Prostate gland (tissue), 2 donors: Measurements from ENCODE around the gene ANKRD13D. TPM values are rescaled to one million over a fixed set of nuclear protein-coding genes. Genes with fewer than 3 reads are reported as not detected.
A peak's percentile ranks its signal among the peaks of the same experiment; 100 is the strongest.

ENCODE experiments used
- DNase-seq: peaks from one replicate; pipeline ENCODE4 v3.0.0-alpha.2; 2019; ENCODE audit warnings: low spot score
- H3K27ac ChIP-seq, 2 donors: fragments of 200-600 bp; sonication (generic); 2 replicates each; pipeline ENCODE4 v1.5.1; 2017 to 2019
- H3K27me3 ChIP-seq: fragments of 200-600 bp; sonication (generic); replicated peaks from 2 replicates; pipeline ENCODE4 v1.5.1; 2019; ENCODE audit not compliant: insufficient read depth
- H3K36me3 ChIP-seq, 2 donors: fragments of 200-600 bp; sonication (generic); 1 replicate in 1 of 2; 2 replicates in 1 of 2; pipeline versions ENCODE4 v1.5.1 to v1.8.1; 2017 to 2019
- H3K4me1 ChIP-seq: fragments of 200-600 bp; sonication (generic); replicated peaks from 2 replicates; pipeline ENCODE4 v1.5.1; 2019
- H3K4me3 ChIP-seq, 2 donors: fragments of 200-600 bp; sonication (generic); 2 replicates each; pipeline ENCODE4 v1.5.1; 2017 to 2019
- H3K9me3 ChIP-seq: fragments of 200-600 bp; sonication (generic); 2 replicates; pipeline ENCODE4 v1.5.1; 2017
- POLR2A ChIP-seq: fragments of 450-650 bp; IDR thresholded peaks from one replicate; pipeline ENCODE4 v1.6.1; 2016; ENCODE audit warnings: antibody characterized with exemption, mild to moderate bottlenecking
- POLR2AphosphoS5 ChIP-seq: sonication (generic); formaldehyde crosslinking; IDR thresholded peaks from one replicate; pipeline ENCODE4 v1.6.1; 2017; ENCODE audit warnings: antibody characterized with exemption
- WGBS: methylation state at CpG from one replicate; pipeline ENCODE4 v1.1.5; 2018; 5-methylcytosine and 5-hydroxymethylcytosine counted together
- intact Hi-C: fragments of 100-400 bp; cut with DNase I; formaldehyde crosslinking; loops from one replicate; pipeline ENCODE4 v1.14.2; 2022
- total RNA-seq, 2 donors: library from RNA; depleted of rRNA; stranded (reverse); fragments of >200 nt; gene quantifications; one replicate each; pipeline ENCODE4 v1.1.0, GENCODE V29; 2016
- TF ChIP-seq, protein P1 (sequence below), 4 experiments: fragments of 200-600 bp in 2 of 4; fragments of 450-650 bp in 2 of 4; sonication (generic) in 2 of 4; IDR thresholded peaks; 1 replicate in 3 of 4; 2 replicates in 1 of 4; pipeline ENCODE4 v1.5.1; 2016 to 2019; ENCODE audit warnings: antibody characterized with exemption in 4 of 4, mild to moderate bottlenecking in 2 of 4, moderate library complexity in 2 of 4

The ANKRD13D gene
- total RNA-seq, 2 donors from 2014 or later, result 35.9 to 75.3 TPM

- H3K9me3 ChIP-seq, result no peaks in the 10 kb centered on the region
- intact Hi-C loops, result no loop called here
- TF ChIP-seq, protein P1, sequence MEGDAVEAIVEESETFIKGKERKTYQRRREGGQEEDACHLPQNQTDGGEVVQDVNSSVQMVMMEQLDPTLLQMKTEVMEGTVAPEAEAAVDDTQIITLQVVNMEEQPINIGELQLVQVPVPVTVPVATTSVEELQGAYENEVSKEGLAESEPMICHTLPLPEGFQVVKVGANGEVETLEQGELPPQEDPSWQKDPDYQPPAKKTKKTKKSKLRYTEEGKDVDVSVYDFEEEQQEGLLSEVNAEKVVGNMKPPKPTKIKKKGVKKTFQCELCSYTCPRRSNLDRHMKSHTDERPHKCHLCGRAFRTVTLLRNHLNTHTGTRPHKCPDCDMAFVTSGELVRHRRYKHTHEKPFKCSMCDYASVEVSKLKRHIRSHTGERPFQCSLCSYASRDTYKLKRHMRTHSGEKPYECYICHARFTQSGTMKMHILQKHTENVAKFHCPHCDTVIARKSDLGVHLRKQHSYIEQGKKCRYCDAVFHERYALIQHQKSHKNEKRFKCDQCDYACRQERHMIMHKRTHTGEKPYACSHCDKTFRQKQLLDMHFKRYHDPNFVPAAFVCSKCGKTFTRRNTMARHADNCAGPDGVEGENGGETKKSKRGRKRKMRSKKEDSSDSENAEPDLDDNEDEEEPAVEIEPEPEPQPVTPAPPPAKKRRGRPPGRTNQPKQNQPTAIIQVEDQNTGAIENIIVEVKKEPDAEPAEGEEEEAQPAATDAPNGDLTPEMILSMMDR (IDR thresholded peaks at IDR 0.05), result no peak
- TF ChIP-seq POLR2A (peak; percentile 47), POLR2AphosphoS5 (peak; percentile 95)
- WGBS, result 36% methylated on average over 22 of the region's 22 CpGs
- no peaks in the 10 kb centered on the region for H3K27me3 ChIP-seq
- H3K36me3 ChIP-seq, result peaks cover 4 to 27% of the 10 kb centered on the region in 2 donors
- H3K27ac ChIP-seq, result peak overlapping the region; percentile 85 to 91
- H3K4me1 ChIP-seq, result peaks cover 9% of the 10 kb centered on the region
- no peak overlapping the region for H3K4me3 ChIP-seq
- DNase-seq, result peak; percentile 96
These were observed 23.3 kb downstream of the ANKRD13D start for GRCh38 chr11:67312187-67313021.

DNA sequence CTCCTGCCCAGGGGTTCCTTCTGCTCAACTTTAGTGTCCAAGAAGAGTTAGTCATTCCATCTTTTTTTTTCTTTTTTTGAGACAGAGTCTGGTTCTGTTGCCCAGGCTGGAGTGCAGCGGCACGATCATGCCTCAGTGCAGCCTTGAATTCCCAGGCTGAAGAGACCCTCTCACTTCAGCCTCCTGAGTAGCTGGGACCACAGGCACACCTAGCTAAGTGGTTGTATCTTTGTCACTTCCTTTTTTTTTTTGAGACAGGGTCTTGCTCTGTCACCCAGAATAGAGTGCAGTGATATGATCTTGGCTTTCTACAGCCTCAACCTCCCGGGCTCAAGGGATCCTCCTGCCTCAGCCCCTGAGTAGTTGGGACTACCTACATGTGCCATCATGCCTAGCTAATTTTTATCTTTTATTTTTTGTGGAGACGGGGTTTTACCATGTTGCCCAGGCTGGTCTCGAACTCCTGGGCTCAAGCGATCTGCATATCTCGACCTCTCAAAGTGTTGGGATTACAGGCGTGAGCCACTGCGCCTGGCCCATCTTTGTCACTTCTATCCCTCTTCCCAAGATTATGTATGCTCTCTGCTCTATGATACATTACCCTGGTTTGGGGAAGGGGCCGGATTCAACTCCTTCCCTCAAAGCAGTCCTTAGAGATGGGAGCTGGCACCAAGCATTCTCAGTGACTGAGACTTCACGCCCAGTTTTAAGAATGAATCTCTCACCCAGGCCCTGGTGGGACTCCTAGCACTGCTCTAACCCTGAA lies 24.2 kb downstream of the ANKRD13D start:
- Histone ChIP-seq H3K4me1 (peaks cover 9% of the 10 kb centered on the region), H3K27me3 (no peaks in the 10 kb centered on the region), H3K9me3 (no peaks in the 10 kb centered on the region), H3K4me3 (no peak overlapping the region), H3K27ac (peak overlapping the region; percentile 85 to 91), H3K36me3 (peaks cover 4 to 20% of the 10 kb centered on the region in 2 donors)
- intact Hi-C loops, result no loop called here
- WGBS, result 72% methylated on average over 11 of the region's 11 CpGs
- TF ChIP-seq, protein P1 (IDR thresholded peaks at IDR 0.05), result no peak
- no peak for TF ChIP-seq POLR2A
- no peak for TF ChIP-seq POLR2AphosphoS5
- no peak for DNase-seq

- intact Hi-C loops, result no loop called here
These were observed 25.1 kb downstream of the ANKRD13D start for GRCh38 chr11:67314218-67314617.

DNA sequence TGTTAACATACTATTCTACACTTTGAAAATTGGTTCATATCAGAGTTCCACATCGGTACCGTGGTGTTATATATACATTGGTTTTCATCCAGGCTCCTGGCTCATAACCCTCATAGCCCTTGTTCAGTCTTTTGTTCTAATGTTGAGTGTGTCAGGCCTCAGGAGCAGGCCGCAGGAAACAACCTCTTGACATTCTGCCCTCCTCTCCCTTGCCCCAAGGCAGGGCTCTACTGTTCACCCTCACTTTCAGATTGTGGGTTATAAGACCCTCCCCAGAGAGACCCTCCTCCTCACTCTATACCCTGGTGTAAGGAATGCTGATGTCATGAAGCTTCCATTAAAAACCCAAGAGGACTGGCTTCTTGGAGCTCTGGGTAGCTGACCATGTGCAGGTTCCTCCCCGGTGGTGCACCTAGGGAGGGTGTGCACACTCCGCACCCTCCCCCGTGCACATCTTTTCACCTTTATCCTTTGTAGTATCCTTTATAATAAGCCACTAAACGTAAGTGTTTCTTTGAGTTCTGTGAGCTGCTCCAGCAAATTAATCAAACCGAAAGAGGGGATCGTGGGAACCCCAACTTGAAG lies 26.3 kb downstream of the ANKRD13D start:
- peaks cover 0 to 4% of the 10 kb centered on the region in 2 donors for H3K36me3 ChIP-seq
- H3K27me3 ChIP-seq, result no peaks in the 10 kb centered on the region
- DNase-seq, result no peak
- H3K4me1 ChIP-seq, result peaks cover 9% of the 10 kb centered on the region
- intact Hi-C loops, result no loop called here
- H3K4me3 ChIP-seq, result no peak overlapping the region
- no peaks in the 10 kb centered on the region for H3K9me3 ChIP-seq
- H3K27ac ChIP-seq, result peak overlapping the region in 1 of 2 donors; percentile 4
- TF ChIP-seq, protein P1 (IDR thresholded peaks at IDR 0.05), result no peak
- no peak for TF ChIP-seq POLR2AphosphoS5
- TF ChIP-seq POLR2A, result no peak
- 67% methylated on average over 9 of the region's 9 CpGs for WGBS

More at GRCh38 chr11:67314218-67314617, 25.1 kb downstream of the ANKRD13D start:
- TF ChIP-seq POLR2AphosphoS5 (no peak), POLR2A (no peak)
- TF ChIP-seq, protein P1 (IDR thresholded peaks at IDR 0.05), result no peak
- Histone ChIP-seq H3K4me1 (peaks cover 9% of the 10 kb centered on the region), H3K4me3 (no peak overlapping the region), H3K9me3 (no peaks in the 10 kb centered on the region), H3K36me3 (peaks cover 0 to 15% of the 10 kb centered on the region in 2 donors), H3K27ac (peak overlapping the region; percentile 85 to 91), H3K27me3 (no peaks in the 10 kb centered on the region)
- WGBS, result 100% methylated on average over 2 of the region's 2 CpGs
- no peak for DNase-seq
